Spleen (tissue), 11 donors: Measurements from ENCODE around the gene DAAM2. TPM values are rescaled to one million over a fixed set of nuclear protein-coding genes. Genes with fewer than 3 reads are reported as not detected.

Experiments
- DNase-seq: peaks from one replicate; pipeline ENCODE4 v3.0.0-alpha.2; 2020
- H3K27ac ChIP-seq, 8 donors: fragments of 200-600 bp; sonication (generic) in 7 of 8; 1 replicate in 4 of 8; 2 replicates in 4 of 8; pipeline versions ENCODE4 v1.5.0 to v1.8.0; 2016 to 2021; ENCODE audit warnings: inconsistent platforms in 4 of 8, mild to moderate bottlenecking in 4 of 8, moderate library complexity in 1 of 8
- H3K27me3 ChIP-seq, 7 donors: fragments of 200-600 bp; sonication (generic) in 6 of 7; replicated peaks in 1 of 7; 1 replicate in 4 of 7; 2 replicates in 3 of 7; pipeline versions ENCODE4 v1.5.0 to v1.8.0; 2016 to 2021; ENCODE audit warnings: inconsistent platforms in 3 of 7, mild to moderate bottlenecking in 1 of 7
- H3K36me3 ChIP-seq, 6 donors: fragments of 200-600 bp; sonication (generic) in 5 of 6; 1 replicate in 4 of 6; 2 replicates in 2 of 6; pipeline versions ENCODE4 v1.5.0 to v1.8.0; 2016 to 2021; ENCODE audit warnings: inconsistent platforms in 2 of 6
- H3K4me1 ChIP-seq, 6 donors: fragments of 200-600 bp; sonication (generic) in 5 of 6; 1 replicate in 3 of 6; 2 replicates in 3 of 6; pipeline versions ENCODE4 v1.5.0 to v1.8.0; 2016 to 2021; ENCODE audit warnings: inconsistent platforms in 3 of 6
- H3K4me3 ChIP-seq, 8 donors: fragments of 200-600 bp; sonication (generic) in 7 of 8; 1 replicate in 4 of 8; 2 replicates in 4 of 8; pipeline versions ENCODE4 v1.5.0 to v1.8.0; 2016 to 2021; ENCODE audit warnings: inconsistent platforms in 4 of 8, mild to moderate bottlenecking in 4 of 8, moderate library complexity in 2 of 8
- H3K9me3 ChIP-seq, 8 donors: fragments of 200-600 bp; sonication (generic) in 7 of 8; 1 replicate in 4 of 8; 2 replicates in 4 of 8; pipeline versions ENCODE4 v1.5.0 to v1.8.0; 2016 to 2021; ENCODE audit warnings: inconsistent platforms in 4 of 8
- POLR2A ChIP-seq, 3 donors: fragments of 450-650 bp; IDR thresholded peaks; one replicate each; pipeline ENCODE4 v1.5.1; 2017; ENCODE audit warnings: antibody characterized with exemption in 3 of 3, mild to moderate bottlenecking in 1 of 3
- POLR2AphosphoS5 ChIP-seq, 3 donors: sonication (generic); formaldehyde crosslinking; IDR thresholded peaks; one replicate each; pipeline ENCODE4 v1.5.1; 2017; ENCODE audit warnings: antibody characterized with exemption in 3 of 3
- WGBS, 5 donors: extraction: QIAGEN DNeasy Blood & Tissue Kit in 3 of 5; methylation state at CpG; one replicate each; pipeline versions ENCODE4 v1.1.5 to v1.1.7; 2013 to 2018; 5-methylcytosine and 5-hydroxymethylcytosine counted together
- intact Hi-C: fragments of 100-400 bp; cut with DNase I; formaldehyde crosslinking; loops from one replicate; pipeline ENCODE4 v1.15.0; 2023; ENCODE audit warnings: low total_unique reads
- polyA plus RNA-seq, 3 donors: library from polyadenylated mRNA; stranded (reverse); fragments of 200-250 nt; gene quantifications; one replicate each; pipeline ENCODE4 v1.2.1, GENCODE V29; 2013
- total RNA-seq, 7 donors: library from RNA; depleted of rRNA in 3 of 7; stranded (reverse); fragments of >200 nt in 3 of 7; fragmentation: NEBNext Ultra II Directional in 4 of 7; extraction: Animal tissue kit (Norgen Biotek cat#: 25700) in 4 of 7; gene quantifications; one replicate each; pipeline versions ENCODE4 v1.1.0 to v1.2.1, GENCODE V29; 2016 to 2021
- TF ChIP-seq, protein P1 (sequence below), 11 experiments: fragments of 200-600 bp in 7 of 11; fragments of 450-650 bp in 4 of 11; sonication (generic) in 4 of 11; IDR thresholded peaks in 8 of 11; conservative IDR thresholded peaks in 3 of 11; 1 replicate in 7 of 11; 2 replicates in 4 of 11; pipeline versions ENCODE4 v1.4.0 to v1.8.0; 2016 to 2021; ENCODE audit warnings: antibody characterized with exemption in 11 of 11, inconsistent platforms in 4 of 11, mild to moderate bottlenecking in 1 of 11
- donor health status: healthy with polysubstance abuse.
- donor health status: DM: no; HTN: no; CAD: no; lungs with moderate emphysema.
- donor health status: DM: no; HTN: no; CAD: no.
- donor health status: Bipolar disorder and iron deficiency.
- donor health status: healthy.
- donor health status: DM: no; HTN: no; CAD: no.
- donor health status: DM: yes; HTN: yes; CAD: no.

DAAM2 gene
- total and polyA plus RNA-seq, 10 donors, result 6.0 to 115 (median 73.8) TPM

- no peaks in the 10 kb centered on the region for H3K9me3 ChIP-seq
- H3K27ac ChIP-seq, result no peak overlapping the region
- H3K36me3 ChIP-seq, result no peaks in the 10 kb centered on the region
- peaks cover 0 to 8% (median 0%) of the 10 kb centered on the region in 7 donors for H3K27me3 ChIP-seq
- H3K4me1 ChIP-seq, result no peaks in the 10 kb centered on the region
- intact Hi-C loops, result no loop called here
- TF ChIP-seq, protein P1, sequence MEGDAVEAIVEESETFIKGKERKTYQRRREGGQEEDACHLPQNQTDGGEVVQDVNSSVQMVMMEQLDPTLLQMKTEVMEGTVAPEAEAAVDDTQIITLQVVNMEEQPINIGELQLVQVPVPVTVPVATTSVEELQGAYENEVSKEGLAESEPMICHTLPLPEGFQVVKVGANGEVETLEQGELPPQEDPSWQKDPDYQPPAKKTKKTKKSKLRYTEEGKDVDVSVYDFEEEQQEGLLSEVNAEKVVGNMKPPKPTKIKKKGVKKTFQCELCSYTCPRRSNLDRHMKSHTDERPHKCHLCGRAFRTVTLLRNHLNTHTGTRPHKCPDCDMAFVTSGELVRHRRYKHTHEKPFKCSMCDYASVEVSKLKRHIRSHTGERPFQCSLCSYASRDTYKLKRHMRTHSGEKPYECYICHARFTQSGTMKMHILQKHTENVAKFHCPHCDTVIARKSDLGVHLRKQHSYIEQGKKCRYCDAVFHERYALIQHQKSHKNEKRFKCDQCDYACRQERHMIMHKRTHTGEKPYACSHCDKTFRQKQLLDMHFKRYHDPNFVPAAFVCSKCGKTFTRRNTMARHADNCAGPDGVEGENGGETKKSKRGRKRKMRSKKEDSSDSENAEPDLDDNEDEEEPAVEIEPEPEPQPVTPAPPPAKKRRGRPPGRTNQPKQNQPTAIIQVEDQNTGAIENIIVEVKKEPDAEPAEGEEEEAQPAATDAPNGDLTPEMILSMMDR (IDR thresholded peaks at IDR 0.05 in 8 of 11, conservative IDR thresholded peaks at IDR 0.05 in 3 of 11), result no peak
- TF ChIP-seq POLR2AphosphoS5 (IDR thresholded peaks at IDR 0.05), result no peak
- no peak for TF ChIP-seq POLR2A (IDR thresholded peaks at IDR 0.05)
- DNase-seq, result no peak
- WGBS, 5 donors, result 71 to 85% (median 83%) methylated on average over 4 of the region's 4 CpGs
- no peak overlapping the region for H3K4me3 ChIP-seq
Measured at GRCh38 chr6:39941820-39942219, 149.6 kb downstream of the DAAM2 start.

DNA sequence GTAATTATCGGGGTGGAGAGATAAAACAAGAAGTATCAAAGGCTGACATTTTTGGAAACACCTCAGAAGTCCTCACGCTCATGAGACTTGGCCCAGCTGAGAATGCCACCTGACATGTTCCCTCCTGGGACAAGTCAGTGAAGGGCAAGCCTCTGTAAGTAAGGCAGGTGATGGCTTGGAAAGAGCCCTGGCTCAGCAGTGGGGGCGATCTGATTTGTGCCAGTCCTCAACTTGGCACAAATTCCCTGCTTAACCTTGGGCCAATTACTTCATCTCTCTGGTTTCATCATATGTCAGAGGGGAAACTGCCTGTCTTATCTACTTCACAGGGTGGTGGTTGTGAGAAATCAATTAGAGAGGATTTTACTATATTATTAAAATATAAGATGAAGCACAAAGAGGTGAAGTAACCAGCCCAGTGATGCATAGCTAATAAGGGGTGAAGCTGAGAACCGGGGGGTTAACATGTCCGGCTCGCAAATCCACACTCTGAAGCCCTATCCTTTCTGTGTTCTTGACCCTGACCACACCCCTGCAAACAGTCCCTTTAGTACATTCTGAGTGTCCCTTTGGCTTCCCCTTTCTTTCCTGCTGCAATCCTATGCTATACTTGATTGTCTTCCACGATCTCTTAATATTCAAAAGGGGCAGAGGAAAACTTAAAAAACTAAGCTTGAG is 150.9 kb downstream of the DAAM2 start:
- Histone ChIP-seq H3K4me1 (no peaks in the 10 kb centered on the region), H3K36me3 (no peaks in the 10 kb centered on the region), H3K9me3 (no peaks in the 10 kb centered on the region), H3K27me3 (no peaks in the 10 kb centered on the region), H3K27ac (no peak overlapping the region), H3K4me3 (no peak overlapping the region)
- WGBS, 5 donors, result 78 to 92% (median 84%) methylated on average over 7 of the region's 7 CpGs
- intact Hi-C loops, result no loop called here
- DNase-seq, result no peak
- no peak for TF ChIP-seq POLR2AphosphoS5 (IDR thresholded peaks at IDR 0.05)
- TF ChIP-seq, protein P1 (IDR thresholded peaks at IDR 0.05 in 8 of 11, conservative IDR thresholded peaks at IDR 0.05 in 3 of 11), result no peak
- TF ChIP-seq POLR2A (IDR thresholded peaks at IDR 0.05), result no peak

DNA sequence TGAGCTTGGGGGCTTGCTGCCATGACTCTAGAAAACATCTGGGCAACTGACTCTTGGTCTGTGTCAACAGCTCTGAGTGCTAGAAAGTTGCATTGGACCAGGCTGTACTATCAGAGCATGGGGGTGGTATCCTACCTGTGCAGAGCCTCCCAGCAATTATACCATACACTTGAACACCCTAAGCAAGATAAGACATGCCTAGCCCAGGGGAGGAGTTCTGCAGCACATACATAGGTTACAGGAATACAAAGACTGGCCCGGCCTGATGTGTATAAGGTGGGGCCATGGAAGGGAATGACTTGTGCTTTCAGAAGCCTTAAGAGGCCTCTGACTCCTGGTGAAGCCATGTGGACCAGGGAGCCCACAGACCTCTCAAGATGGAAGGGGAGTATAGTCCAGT is 153.4 kb downstream of the DAAM2 start:
- Histone ChIP-seq H3K27ac (no peak overlapping the region), H3K36me3 (no peaks in the 10 kb centered on the region), H3K9me3 (no peaks in the 10 kb centered on the region), H3K27me3 (peaks cover 0 to 10% (median 0%) of the 10 kb centered on the region in 7 donors), H3K4me3 (no peak overlapping the region), H3K4me1 (no peaks in the 10 kb centered on the region)
- 81 to 100% (median 89%) methylated on average over 1 of the region's 1 CpG for WGBS, 5 donors
- TF ChIP-seq, protein P1 (IDR thresholded peaks at IDR 0.05 in 8 of 11, conservative IDR thresholded peaks at IDR 0.05 in 3 of 11), result no peak
- no peak for TF ChIP-seq POLR2AphosphoS5 (IDR thresholded peaks at IDR 0.05)
- TF ChIP-seq POLR2A (IDR thresholded peaks at IDR 0.05), result no peak
- no peak for DNase-seq
- intact Hi-C loops, result no loop called here

- H3K4me1 ChIP-seq, result no peaks in the 10 kb centered on the region
- H3K27ac ChIP-seq, result no peak overlapping the region
- no peaks in the 10 kb centered on the region for H3K9me3 ChIP-seq
- H3K4me3 ChIP-seq, result no peak overlapping the region
- H3K36me3 ChIP-seq, result no peaks in the 10 kb centered on the region
- H3K27me3 ChIP-seq, result peaks cover 0 to 10% (median 0%) of the 10 kb centered on the region in 7 donors
- DNase-seq, result no peak
- 50 to 65% (median 60%) methylated on average over 5 of the region's 5 CpGs for WGBS, 5 donors
- no peak for TF ChIP-seq POLR2AphosphoS5 (IDR thresholded peaks at IDR 0.05)
- TF ChIP-seq POLR2A (IDR thresholded peaks at IDR 0.05), result no peak
- TF ChIP-seq, protein P1 (IDR thresholded peaks at IDR 0.05 in 8 of 11, conservative IDR thresholded peaks at IDR 0.05 in 3 of 11), result no peak
- intact Hi-C loops, result no loop called here
Measured at GRCh38 chr6:39947611-39948068, 155.5 kb downstream of the DAAM2 start.
